Epidermal melanocyte (primary cell): ENCODE data around the gene GBF1.

Experiments
- DNase-seq: peaks from one replicate; pipeline ENCODE4 v3.0.0; 2011; ENCODE audit warnings: low spot score; ENCODE audit not compliant: insufficient read length

GBF1 gene

DNA sequence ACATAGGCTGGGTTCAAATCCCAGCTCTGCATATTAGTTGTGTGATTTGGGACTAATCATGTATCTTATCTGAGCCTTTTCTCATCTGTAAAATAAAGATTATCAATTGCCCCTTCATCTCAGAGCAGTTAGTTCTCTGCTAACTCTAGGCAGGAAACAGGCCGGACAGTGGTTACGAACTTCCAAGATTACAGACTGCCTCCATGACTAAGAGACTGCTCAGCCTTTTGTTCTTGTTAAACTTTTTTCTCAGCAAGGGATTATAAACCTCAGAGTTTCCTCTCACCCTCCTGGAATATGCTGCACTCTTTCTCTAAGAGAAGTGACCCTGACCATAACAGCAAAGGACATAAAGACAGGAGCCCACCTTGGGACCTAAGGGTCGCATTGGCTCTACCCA lies 97.6 kb downstream of the GBF1 start:
- no peak for DNase-seq

DNA sequence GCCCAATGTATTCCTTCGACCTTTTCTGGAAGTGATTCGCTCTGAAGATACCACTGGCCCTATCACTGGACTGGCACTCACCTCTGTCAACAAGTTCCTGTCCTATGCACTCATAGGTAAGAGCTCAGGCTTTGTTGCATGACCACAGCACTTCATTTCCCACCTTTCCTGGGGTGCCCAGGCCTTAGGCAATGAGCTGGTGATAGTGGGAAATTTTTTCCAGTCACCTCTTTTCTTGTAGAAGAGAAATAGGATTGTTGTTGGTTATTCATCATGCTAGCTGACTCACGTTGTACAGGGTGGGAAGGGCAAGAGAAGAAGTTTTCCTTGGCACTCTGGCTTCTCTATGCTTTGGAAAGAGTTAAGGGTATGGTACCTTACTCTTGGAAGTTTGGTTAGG lies 98.7 kb downstream of the GBF1 start:
- DNase-seq, result no peak

DNA sequence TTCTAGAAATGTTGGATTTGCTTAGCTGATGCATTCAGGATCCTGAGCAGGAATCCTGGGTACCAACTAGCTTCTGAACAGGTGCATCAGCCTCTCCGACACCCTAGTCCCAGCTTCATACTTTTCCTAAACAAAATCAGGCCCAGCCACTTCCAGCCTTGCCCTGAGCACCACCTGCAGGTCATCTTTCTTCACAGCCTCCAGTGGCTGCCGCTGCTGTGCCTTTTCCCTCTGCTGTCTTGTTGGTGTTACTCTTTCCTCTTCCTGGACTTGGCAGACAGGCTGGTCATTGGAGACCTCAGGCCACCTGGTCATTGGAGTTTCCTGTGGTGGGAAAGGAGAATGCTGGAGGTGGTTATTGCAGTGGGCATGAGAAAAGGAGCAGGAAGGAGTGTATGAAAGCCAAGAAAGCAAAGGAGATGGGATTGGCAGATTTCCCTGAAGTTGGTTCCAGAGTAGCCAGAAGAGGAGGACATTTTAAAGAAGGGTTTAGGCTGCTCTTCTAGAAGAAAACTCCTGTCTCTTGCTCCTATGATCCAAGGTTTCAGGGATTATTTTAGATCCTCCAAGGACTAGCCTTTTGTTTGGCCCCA lies 102.0 kb downstream of the GBF1 start:
- no peak for DNase-seq

GRCh38 chr10:102352066-102352715 lies 106.9 kb downstream of the GBF1 start:
- peak; percentile 59 for DNase-seq

DNA sequence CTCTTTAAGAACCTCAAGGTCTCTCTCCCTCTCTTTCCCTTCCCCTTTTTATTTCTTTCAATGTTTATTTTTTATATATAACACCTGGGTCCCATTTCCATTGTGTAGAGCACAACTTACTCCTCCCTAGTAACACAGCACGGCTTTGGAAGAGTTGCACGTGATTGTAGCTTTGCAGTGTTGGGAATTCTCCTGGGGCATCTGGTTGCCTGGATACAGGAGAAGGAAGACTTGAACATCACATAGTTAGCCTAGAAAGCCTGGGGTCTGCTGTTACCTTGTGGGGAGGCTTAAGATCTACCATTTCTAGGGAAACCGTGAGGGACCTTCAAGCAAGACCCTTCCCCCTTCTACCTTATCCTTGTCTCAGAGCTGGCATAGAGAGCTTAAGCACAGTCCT lies 109.1 kb downstream of the GBF1 start:
- DNase-seq, result no peak

- DNase-seq, result no peak
These were observed 113.5 kb downstream of the GBF1 start for GRCh38 chr10:102358712-102359382.

GRCh38 chr10:102367441-102367840 lies 122.1 kb downstream of the GBF1 start:
- DNase-seq, result no peak

DNA sequence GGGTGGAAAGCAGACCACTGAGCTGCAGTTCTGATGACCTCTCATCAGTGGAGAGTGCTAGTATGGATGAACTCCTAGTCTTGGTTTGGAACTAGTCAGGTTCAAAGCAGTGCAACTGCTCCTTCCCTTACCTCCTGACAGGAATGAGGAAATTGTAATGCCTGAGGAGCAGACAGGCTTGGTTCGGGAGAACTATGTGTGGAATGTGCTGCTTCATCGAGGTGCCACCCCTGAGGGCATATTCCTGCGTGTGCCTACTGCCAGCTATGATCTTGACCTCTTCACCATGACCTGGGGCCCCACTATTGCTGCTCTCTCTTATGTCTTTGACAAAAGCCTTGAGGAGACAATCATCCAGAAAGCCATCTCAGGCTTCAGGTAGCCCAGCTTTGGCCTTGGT lies 122.7 kb downstream of the GBF1 start:
- no peak for DNase-seq

- no peak for DNase-seq
These were observed 126.0 kb downstream of the GBF1 start for GRCh38 chr10:102371295-102371694.

DNA sequence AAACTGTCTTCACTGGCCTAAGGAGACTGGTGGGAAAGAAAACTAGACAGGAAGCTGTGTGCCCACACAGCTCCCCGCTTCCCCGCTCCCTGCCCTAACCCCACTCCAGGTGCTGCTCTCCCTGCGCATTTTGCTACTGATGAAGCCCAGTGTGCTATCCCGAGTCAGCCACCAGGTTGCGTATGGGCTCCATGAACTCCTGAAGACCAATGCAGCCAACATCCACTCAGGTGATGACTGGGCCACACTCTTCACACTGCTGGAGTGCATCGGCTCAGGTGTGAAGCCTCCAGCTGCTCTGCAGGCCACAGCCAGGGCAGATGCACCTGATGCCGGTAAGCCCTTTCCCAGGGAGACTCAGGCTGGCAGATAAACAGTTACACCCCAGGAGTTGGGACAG lies 129.9 kb downstream of the GBF1 start:
- no peak for DNase-seq

- no peak for DNase-seq
These were observed 130.5 kb downstream of the GBF1 start for GRCh38 chr10:102375867-102376266.

- DNase-seq, result no peak
These were observed 131.6 kb downstream of the GBF1 start for GRCh38 chr10:102376901-102377300.

- no peak for DNase-seq
These were observed 134.1 kb downstream of the GBF1 start for GRCh38 chr10:102379383-102379782.

GRCh38 chr10:102381983-102382382 lies 136.7 kb downstream of the GBF1 start:
- no peak for DNase-seq

DNA sequence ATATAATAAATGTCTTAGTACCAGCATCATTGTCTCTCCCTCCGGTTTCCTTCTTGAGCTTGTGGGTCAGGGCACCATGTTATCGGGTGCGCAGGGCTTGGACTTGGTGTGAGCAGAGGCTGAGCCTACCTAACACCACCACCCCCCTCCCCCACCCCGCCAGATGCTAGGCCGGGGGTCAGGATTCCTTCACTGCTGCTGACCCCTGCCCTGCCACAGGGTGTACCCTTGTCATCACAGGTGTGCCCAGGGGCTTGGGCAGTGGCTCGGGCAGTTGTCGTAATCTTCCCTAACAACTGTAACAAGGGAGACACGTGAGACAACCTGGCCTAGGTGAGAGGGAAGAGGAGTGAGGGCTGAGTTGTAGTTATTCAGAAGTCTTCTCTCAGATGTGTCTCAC lies 137.5 kb downstream of the GBF1 start:
- DNase-seq, result no peak

DNA sequence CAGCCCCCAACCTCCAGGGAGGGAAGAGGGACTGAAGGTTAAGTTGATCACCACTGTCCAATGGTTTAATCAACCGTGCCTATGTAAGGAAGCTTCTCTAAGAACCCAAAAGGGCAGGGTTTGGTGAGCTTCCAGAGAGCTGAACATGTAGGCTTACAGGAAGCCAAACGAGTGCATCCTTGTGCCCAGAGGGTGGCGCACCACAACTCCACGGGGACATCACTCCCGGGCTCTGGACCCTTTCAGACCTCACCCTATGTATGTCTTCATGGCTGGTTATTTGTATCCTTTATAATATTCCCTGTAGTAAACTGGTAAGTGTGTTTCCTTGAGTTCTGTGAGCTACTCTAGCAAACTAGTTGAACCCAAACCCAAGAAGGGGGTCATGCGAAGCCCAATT lies 138.7 kb downstream of the GBF1 start:
- no peak for DNase-seq

DNA sequence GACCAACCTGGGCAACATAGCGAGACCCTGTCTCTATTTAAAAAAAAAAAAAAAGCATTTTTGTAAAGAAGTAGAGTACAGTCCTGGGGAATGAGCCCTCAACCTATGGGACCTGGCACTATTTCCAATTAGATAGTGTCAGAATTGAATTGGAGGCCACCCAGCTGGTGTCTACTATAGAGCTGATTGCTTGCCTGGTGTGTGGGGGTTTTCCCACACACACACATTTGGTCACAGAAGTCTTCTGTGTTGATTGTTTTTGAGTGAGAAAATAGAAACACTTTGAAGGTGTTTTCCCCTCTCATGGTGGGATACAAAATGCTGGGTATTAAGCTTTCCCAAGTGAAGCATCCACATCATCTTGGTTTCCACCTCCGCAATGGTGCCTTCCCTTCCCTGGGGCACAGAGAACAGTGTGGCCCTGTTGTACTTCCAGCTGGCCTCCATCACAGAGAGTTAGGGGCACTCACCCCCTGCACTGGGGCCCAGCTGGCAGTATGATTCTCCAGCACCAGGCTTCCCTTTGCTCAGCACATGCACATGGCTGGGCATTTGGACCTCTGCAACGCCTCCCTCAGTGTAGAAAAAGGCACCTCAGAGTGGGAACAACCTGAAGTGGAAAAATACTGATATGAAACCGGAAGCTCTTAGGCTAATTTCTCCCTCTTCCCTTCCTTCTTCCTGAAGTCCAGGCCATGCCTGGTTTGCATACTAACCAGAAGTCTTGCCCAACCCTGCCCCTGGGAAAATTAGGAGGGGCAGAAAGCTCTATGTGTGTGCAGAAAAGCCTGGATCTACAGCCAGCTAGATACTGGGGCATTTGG lies 139.5 kb downstream of the GBF1 start:
- DNase-seq, result no peak

DNA sequence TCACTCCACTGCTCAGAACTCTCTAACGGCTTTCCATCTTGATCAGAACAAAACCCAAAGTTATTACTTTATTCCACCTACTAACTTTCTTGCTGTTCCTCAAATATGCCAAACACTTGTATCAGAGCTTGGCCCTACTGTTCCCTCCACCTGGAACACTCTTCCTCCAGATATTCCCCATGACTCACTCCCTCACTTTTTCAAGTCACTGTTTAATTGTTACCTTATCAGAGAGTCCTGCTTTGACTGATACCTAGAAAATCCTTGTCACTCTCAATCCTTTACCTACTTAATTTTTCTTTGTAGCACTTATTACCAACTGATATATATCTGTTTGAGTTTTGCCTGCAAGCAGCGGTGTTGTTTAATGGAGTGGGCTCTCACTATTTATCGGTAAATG lies 144.6 kb downstream of the GBF1 start:
- no peak for DNase-seq

- no peak for DNase-seq
These were observed 147.0 kb downstream of the GBF1 start for GRCh38 chr10:102392306-102392705.

GRCh38 chr10:102393411-102394078 lies 148.2 kb downstream of the GBF1 start:
- DNase-seq, result no peak

GRCh38 chr10:102394079-102394800 lies 148.9 kb downstream of the GBF1 start:
- DNase-seq, result peak; percentile 97
